H1 (cell line): ENCODE data around the gene TRAPPC2L.

Source experiments
- RAD21 ChIP-seq, 2 experiments: IDR thresholded peaks in 1 of 2; conservative IDR thresholded peaks in 1 of 2; 2 replicates each; pipeline ENCODE4 v1.6.1; 2011; ENCODE audit warnings: low read depth in 2 of 2, low read length in 2 of 2, improper control_type of control experiment in 1 of 2, inconsistent platforms in 1 of 2, mild to moderate bottlenecking in 1 of 2, moderate library complexity in 1 of 2
- RNF2 ChIP-seq: fragments of 200-900, 300-1000 bp; sonication (generic); IDR thresholded peaks from 2 replicates; pipeline ENCODE4 v1.7.1; 2016; ENCODE audit warnings: borderline replicate concordance, low read depth, mild to moderate bottlenecking, antibody characterized with exemption, low read length; ENCODE audit not compliant: poor library complexity, severe bottlenecking; ENCODE audit errors: missing control alignments

DNA sequence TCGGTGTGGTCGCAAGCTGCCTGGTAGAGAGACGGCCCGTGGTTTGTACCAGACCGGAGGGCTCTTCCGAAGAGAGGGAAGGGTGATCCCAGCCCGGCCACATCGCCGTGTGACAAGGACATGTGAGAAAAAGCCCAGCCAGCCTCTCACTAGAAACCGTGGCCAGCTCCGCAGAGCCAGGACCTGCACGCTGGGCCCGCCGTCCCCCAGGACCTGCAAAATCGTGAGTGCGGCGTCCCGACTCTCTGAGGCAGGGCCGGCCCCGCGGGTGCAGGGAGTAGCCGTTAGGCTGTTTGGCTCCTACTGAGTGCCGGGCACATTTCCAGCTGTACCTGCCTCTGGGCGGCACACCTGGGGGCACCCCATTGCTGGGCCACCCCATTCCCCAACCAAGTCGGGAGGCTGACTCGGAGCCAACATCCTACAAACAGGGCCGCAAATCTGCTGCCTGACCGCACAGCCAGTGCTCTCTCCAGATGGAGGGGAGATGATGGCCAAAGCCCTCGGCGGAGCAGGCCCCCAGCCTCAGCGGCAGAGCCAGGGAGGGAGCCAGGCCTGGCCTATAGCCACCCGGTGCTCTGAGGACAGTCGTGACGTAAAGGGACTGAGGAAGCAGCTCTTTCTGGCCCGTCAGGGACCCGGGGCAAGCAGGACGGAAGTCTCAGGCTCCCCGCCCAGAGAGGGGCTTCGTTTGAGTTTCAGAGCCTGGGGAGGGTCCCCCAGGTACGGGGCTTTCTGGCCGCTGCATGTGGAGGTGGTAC is 43.2 kb downstream of the TRAPPC2L start:
- TF ChIP-seq RNF2, result no peak
- TF ChIP-seq RAD21 (IDR thresholded peaks at IDR 0.05 in 1 of 2, conservative IDR thresholded peaks at IDR 0.05 in 1 of 2; ENCODE audit: low read depth in 2 of 2, low read length in 2 of 2), result no peak
